ENCODE data around the gene EPHA4. TPM values are rescaled to one million over a fixed set of nuclear protein-coding genes. Genes with fewer than 3 reads are reported as not detected.

The EPHA4 gene
- total RNA-seq, 1 experiment from 2014 or later, result 20.2 TPM

- no peaks in the 10 kb centered on the region for H3K27me3 ChIP-seq (ENCODE audit: control insufficient read depth, insufficient read depth, low read length)
- no peak overlapping the region for H3K4me3 ChIP-seq (ENCODE audit: insufficient read depth, low read depth, low read length)
- H3K36me3 ChIP-seq (replicated peaks; ENCODE audit: control insufficient read depth, insufficient read depth, low read length), result no peaks in the 10 kb centered on the region
- DNase-seq, result no peak
These were observed 201.3 kb downstream of the EPHA4 start for GRCh38 chr2:221370857-221371211.

GRCh38 chr2:221370076-221370856 lies 201.8 kb downstream of the EPHA4 start:
- no peaks in the 10 kb centered on the region for H3K27me3 ChIP-seq (ENCODE audit: control insufficient read depth, insufficient read depth, low read length)
- no peak overlapping the region for H3K4me3 ChIP-seq (ENCODE audit: insufficient read depth, low read depth, low read length)
- DNase-seq, result no peak
- no peaks in the 10 kb centered on the region for H3K36me3 ChIP-seq (replicated peaks; ENCODE audit: control insufficient read depth, insufficient read depth, low read length)
